Rectal smooth muscle tissue (tissue), 1 donor: ENCODE results near the gene MIPEP.

Experiments used
- H3K27ac ChIP-seq: one replicate; pipeline ENCODE4 v1.7.0; 2013; ENCODE audit warnings: low read depth, low read length, inconsistent platforms
- H3K27me3 ChIP-seq: one replicate; pipeline ENCODE4 v1.7.0; 2013; ENCODE audit warnings: low read length; ENCODE audit not compliant: control insufficient read depth, insufficient read depth
- H3K36me3 ChIP-seq: one replicate; pipeline ENCODE4 v1.7.0; 2013; ENCODE audit warnings: low read length; ENCODE audit not compliant: control insufficient read depth, insufficient read depth
- H3K4me1 ChIP-seq: one replicate; pipeline ENCODE4 v1.7.0; 2013; ENCODE audit warnings: low read length; ENCODE audit not compliant: control insufficient read depth, insufficient read depth
- H3K4me3 ChIP-seq: one replicate; pipeline ENCODE4 v1.7.0; 2013; ENCODE audit warnings: low read length
- H3K9ac ChIP-seq: one replicate; pipeline ENCODE4 v1.7.0; 2013; ENCODE audit warnings: low read length

MIPEP gene

GRCh38 chr13:23811366-23812062 is 77.7 kb downstream of the MIPEP start:
- Histone ChIP-seq H3K27ac (no peak overlapping the region), H3K9ac (no peak overlapping the region), H3K4me1 (no peaks in the 10 kb centered on the region), H3K27me3 (no peaks in the 10 kb centered on the region), H3K4me3 (no peak overlapping the region), H3K36me3 (no peaks in the 10 kb centered on the region)

- H3K9ac ChIP-seq, result no peak overlapping the region
- H3K27ac ChIP-seq, result no peak overlapping the region
- H3K4me1 ChIP-seq, result no peaks in the 10 kb centered on the region
- no peaks in the 10 kb centered on the region for H3K36me3 ChIP-seq
- no peaks in the 10 kb centered on the region for H3K27me3 ChIP-seq
- H3K4me3 ChIP-seq, result no peak overlapping the region
These were observed 78.4 kb downstream of the MIPEP start for GRCh38 chr13:23810685-23811240.

GRCh38 chr13:23808803-23809202 is 80.4 kb downstream of the MIPEP start:
- Histone ChIP-seq H3K27ac (no peak overlapping the region), H3K9ac (no peak overlapping the region), H3K36me3 (no peaks in the 10 kb centered on the region), H3K4me3 (no peak overlapping the region), H3K4me1 (no peaks in the 10 kb centered on the region), H3K27me3 (no peaks in the 10 kb centered on the region)

GRCh38 chr13:23806874-23807526 is 82.2 kb downstream of the MIPEP start:
- Histone ChIP-seq H3K36me3 (no peaks in the 10 kb centered on the region), H3K4me3 (no peak overlapping the region), H3K9ac (no peak overlapping the region), H3K4me1 (no peaks in the 10 kb centered on the region), H3K27me3 (no peaks in the 10 kb centered on the region), H3K27ac (no peak overlapping the region)

GRCh38 chr13:23805821-23806220 is 83.4 kb downstream of the MIPEP start:
- no peak overlapping the region for H3K4me3 ChIP-seq
- H3K27me3 ChIP-seq, result no peaks in the 10 kb centered on the region
- no peak overlapping the region for H3K27ac ChIP-seq
- H3K36me3 ChIP-seq, result no peaks in the 10 kb centered on the region
- no peaks in the 10 kb centered on the region for H3K4me1 ChIP-seq
- no peak overlapping the region for H3K9ac ChIP-seq

- H3K27ac ChIP-seq, result no peak overlapping the region
These were observed 84.1 kb downstream of the MIPEP start for GRCh38 chr13:23805122-23805521.

GRCh38 chr13:23804166-23804565 is 85.0 kb downstream of the MIPEP start:
- Histone ChIP-seq H3K4me1 (no peaks in the 10 kb centered on the region), H3K27ac (no peak overlapping the region), H3K36me3 (no peaks in the 10 kb centered on the region), H3K27me3 (no peaks in the 10 kb centered on the region), H3K4me3 (no peak overlapping the region), H3K9ac (no peak overlapping the region)

More at GRCh38 chr13:23805122-23805521, 84.1 kb downstream of the MIPEP start:
- Histone ChIP-seq H3K9ac (no peak overlapping the region), H3K27me3 (no peaks in the 10 kb centered on the region), H3K4me1 (no peaks in the 10 kb centered on the region), H3K36me3 (no peaks in the 10 kb centered on the region), H3K4me3 (no peak overlapping the region)

- H3K9ac ChIP-seq, result no peak overlapping the region
- no peaks in the 10 kb centered on the region for H3K4me1 ChIP-seq
- no peak overlapping the region for H3K4me3 ChIP-seq
- no peak overlapping the region for H3K27ac ChIP-seq
- H3K27me3 ChIP-seq, result no peaks in the 10 kb centered on the region
- no peaks in the 10 kb centered on the region for H3K36me3 ChIP-seq
These were observed 88.1 kb downstream of the MIPEP start for GRCh38 chr13:23801141-23801540.

GRCh38 chr13:23799945-23800344 is 89.3 kb downstream of the MIPEP start:
- H3K27me3 ChIP-seq, result no peaks in the 10 kb centered on the region
- H3K4me1 ChIP-seq, result no peaks in the 10 kb centered on the region
- no peaks in the 10 kb centered on the region for H3K36me3 ChIP-seq
- H3K27ac ChIP-seq, result no peak overlapping the region
- H3K9ac ChIP-seq, result no peak overlapping the region
- no peak overlapping the region for H3K4me3 ChIP-seq

GRCh38 chr13:23797276-23797903 is 91.8 kb downstream of the MIPEP start:
- Histone ChIP-seq H3K36me3 (no peaks in the 10 kb centered on the region), H3K9ac (no peak overlapping the region), H3K27me3 (no peaks in the 10 kb centered on the region), H3K27ac (no peak overlapping the region), H3K4me1 (no peaks in the 10 kb centered on the region), H3K4me3 (no peak overlapping the region)

- H3K9ac ChIP-seq, result no peak overlapping the region
- H3K4me3 ChIP-seq, result no peak overlapping the region
- no peaks in the 10 kb centered on the region for H3K4me1 ChIP-seq
- no peaks in the 10 kb centered on the region for H3K27me3 ChIP-seq
- no peak overlapping the region for H3K27ac ChIP-seq
- H3K36me3 ChIP-seq, result no peaks in the 10 kb centered on the region
These were observed 92.6 kb downstream of the MIPEP start for GRCh38 chr13:23796551-23796950.

- H3K4me3 ChIP-seq, result no peak overlapping the region
- no peak overlapping the region for H3K27ac ChIP-seq
- H3K9ac ChIP-seq, result no peak overlapping the region
- no peaks in the 10 kb centered on the region for H3K27me3 ChIP-seq
- no peaks in the 10 kb centered on the region for H3K4me1 ChIP-seq
- H3K36me3 ChIP-seq, result no peaks in the 10 kb centered on the region
These were observed 94.7 kb downstream of the MIPEP start for GRCh38 chr13:23794267-23795161.
